Measurements from ENCODE around the gene CUTA. TPM values are rescaled to one million over a fixed set of nuclear protein-coding genes. Genes with fewer than 3 reads are reported as not detected.
A peak's percentile ranks its signal among the peaks of the same experiment; 100 is the strongest.

CUTA gene
- 100 to 1,000 TPM in 1 of 2 donors, 10 to 100 TPM in 1; 80.2 to 119 TPM for polyA plus RNA-seq

- Histone ChIP-seq H3K4me3 (ENCODE audit: low read depth in 1 of 2, low read length in 2 of 2) (peak within 1 kb of the TSS; percentile 56 to 62), H3K4me1 (ENCODE audit: control insufficient read depth in 2 of 2, insufficient read depth in 2 of 2, low read length in 1 of 2) (peaks cover 0 to 8% of the 10 kb centered on the region in 2 donors)
- WGBS, 2 donors, result 0% methylated on average over 51 of the region's 51 CpGs
These were observed at the start of gene CUTA for GRCh38 chr6:33417903-33418689. Gene CUTA, minus strand, starts transcription at chr6:33418107. Its CDS starts 107 bp downstream, at chr6:33418000.

DNA sequence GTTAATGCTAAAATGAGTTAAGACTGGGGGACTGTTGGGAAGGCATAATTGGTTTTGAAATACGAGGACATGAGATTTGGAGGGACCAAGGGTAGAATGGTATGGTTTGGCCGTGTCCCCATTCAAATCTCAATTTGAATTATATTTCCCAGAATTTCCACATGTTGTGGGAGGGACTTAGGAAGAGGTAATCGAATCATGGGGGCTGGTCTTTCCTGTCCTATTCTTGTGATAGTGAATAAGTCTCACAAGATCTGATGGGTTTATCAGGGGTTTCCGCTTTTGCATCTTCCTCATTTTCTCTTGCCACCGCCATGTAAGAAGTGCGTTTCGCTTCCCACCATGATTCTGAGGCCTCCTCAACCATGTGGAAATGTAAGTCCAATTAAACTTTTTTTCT, 49.2 kb upstream of the CUTA start:
- no peaks in the 10 kb centered on the region for H3K4me1 ChIP-seq (ENCODE audit: control insufficient read depth in 2 of 2, insufficient read depth in 2 of 2, low read length in 1 of 2)
- WGBS, 2 donors, result 73 to 78% methylated on average over 7 of the region's 7 CpGs
- H3K27me3 ChIP-seq (ENCODE audit: control insufficient read depth in 1 of 2, insufficient read depth in 2 of 2, low read length in 2 of 2), result no peaks in the 10 kb centered on the region
- no peaks in the 10 kb centered on the region for H3K9me3 ChIP-seq (ENCODE audit: control insufficient read depth in 2 of 2, insufficient read depth in 1 of 2, low read depth in 1 of 2, low read length in 1 of 2)
- no peak overlapping the region for H3K4me3 ChIP-seq (ENCODE audit: low read depth in 1 of 2, low read length in 2 of 2)
- no peak overlapping the region for H3K27ac ChIP-seq (ENCODE audit: low read depth in 2 of 2, low read length in 1 of 2)
- no peaks in the 10 kb centered on the region for H3K36me3 ChIP-seq (ENCODE audit: control insufficient read depth in 2 of 2, insufficient read depth in 2 of 2, low read length in 1 of 2)

More at GRCh38 chr6:33417903-33418689, at the start of gene CUTA:
- Histone ChIP-seq H3K27me3 (ENCODE audit: control insufficient read depth in 1 of 2, insufficient read depth in 2 of 2, low read length in 2 of 2) (no peaks in the 10 kb centered on the region), H3K36me3 (ENCODE audit: control insufficient read depth in 2 of 2, insufficient read depth in 2 of 2, low read length in 1 of 2) (peaks cover 5 to 21% of the 10 kb centered on the region in 2 donors), H3K27ac (ENCODE audit: low read depth in 2 of 2, low read length in 1 of 2) (peak within 1 kb of the TSS; percentile 93 to 94), H3K9me3 (ENCODE audit: control insufficient read depth in 2 of 2, insufficient read depth in 1 of 2, low read depth in 1 of 2, low read length in 1 of 2) (no peaks in the 10 kb centered on the region)

GRCh38 chr6:33466075-33466735, 48.3 kb upstream of the CUTA start:
- Histone ChIP-seq H3K36me3 (ENCODE audit: control insufficient read depth in 2 of 2, insufficient read depth in 2 of 2, low read length in 1 of 2) (no peaks in the 10 kb centered on the region), H3K4me1 (ENCODE audit: control insufficient read depth in 2 of 2, insufficient read depth in 2 of 2, low read length in 1 of 2) (no peaks in the 10 kb centered on the region), H3K27me3 (ENCODE audit: control insufficient read depth in 1 of 2, insufficient read depth in 2 of 2, low read length in 2 of 2) (no peaks in the 10 kb centered on the region), H3K27ac (ENCODE audit: low read depth in 2 of 2, low read length in 1 of 2) (no peak overlapping the region), H3K4me3 (ENCODE audit: low read depth in 1 of 2, low read length in 2 of 2) (no peak overlapping the region), H3K9me3 (ENCODE audit: control insufficient read depth in 2 of 2, insufficient read depth in 1 of 2, low read depth in 1 of 2, low read length in 1 of 2) (no peaks in the 10 kb centered on the region)
- 93 to 95% methylated on average over 4 of the region's 4 CpGs for WGBS, 2 donors

- Histone ChIP-seq H3K9me3 (ENCODE audit: control insufficient read depth in 2 of 2, insufficient read depth in 1 of 2, low read depth in 1 of 2, low read length in 1 of 2) (no peaks in the 10 kb centered on the region), H3K36me3 (ENCODE audit: control insufficient read depth in 2 of 2, insufficient read depth in 2 of 2, low read length in 1 of 2) (no peaks in the 10 kb centered on the region), H3K4me1 (ENCODE audit: control insufficient read depth in 2 of 2, insufficient read depth in 2 of 2, low read length in 1 of 2) (peaks cover 0 to 5% of the 10 kb centered on the region in 2 donors), H3K27ac (ENCODE audit: low read depth in 2 of 2, low read length in 1 of 2) (no peak overlapping the region), H3K4me3 (ENCODE audit: low read depth in 1 of 2, low read length in 2 of 2) (no peak overlapping the region), H3K27me3 (ENCODE audit: control insufficient read depth in 1 of 2, insufficient read depth in 2 of 2, low read length in 2 of 2) (no peaks in the 10 kb centered on the region)
- 94 to 97% methylated on average over 2 of the region's 2 CpGs for WGBS, 2 donors
These were observed 41.3 kb upstream of the CUTA start for GRCh38 chr6:33459226-33459625.

GRCh38 chr6:33458676-33459075, 40.8 kb upstream of the CUTA start:
- Histone ChIP-seq H3K4me3 (ENCODE audit: low read depth in 1 of 2, low read length in 2 of 2) (no peak overlapping the region), H3K4me1 (ENCODE audit: control insufficient read depth in 2 of 2, insufficient read depth in 2 of 2, low read length in 1 of 2) (peaks cover 0 to 5% of the 10 kb centered on the region in 2 donors), H3K27ac (ENCODE audit: low read depth in 2 of 2, low read length in 1 of 2) (no peak overlapping the region), H3K27me3 (ENCODE audit: control insufficient read depth in 1 of 2, insufficient read depth in 2 of 2, low read length in 2 of 2) (no peaks in the 10 kb centered on the region), H3K36me3 (ENCODE audit: control insufficient read depth in 2 of 2, insufficient read depth in 2 of 2, low read length in 1 of 2) (no peaks in the 10 kb centered on the region), H3K9me3 (ENCODE audit: control insufficient read depth in 2 of 2, insufficient read depth in 1 of 2, low read depth in 1 of 2, low read length in 1 of 2) (no peaks in the 10 kb centered on the region)
- 62 to 71% methylated on average over 3 of the region's 3 CpGs for WGBS, 2 donors

DNA sequence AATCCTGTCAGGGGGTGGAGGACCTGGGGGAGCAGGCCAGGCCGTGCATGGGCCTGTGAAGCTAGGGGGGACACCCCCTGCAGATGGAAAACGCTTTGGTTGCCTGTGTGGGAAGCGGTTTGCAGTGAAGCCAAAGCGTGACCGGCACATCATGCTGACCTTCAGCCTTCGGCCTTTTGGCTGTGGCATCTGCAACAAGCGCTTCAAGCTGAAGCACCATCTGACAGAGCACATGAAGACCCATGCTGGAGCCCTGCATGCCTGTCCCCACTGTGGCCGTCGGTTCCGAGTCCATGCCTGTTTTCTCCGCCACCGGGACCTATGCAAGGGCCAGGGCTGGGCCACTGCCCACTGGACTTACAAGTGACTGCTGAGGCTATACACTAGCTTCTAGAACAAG, 38.2 kb upstream of the CUTA start:
- no peak overlapping the region for H3K4me3 ChIP-seq (ENCODE audit: low read depth in 1 of 2, low read length in 2 of 2)
- peaks cover 4 to 5% of the 10 kb centered on the region in 2 donors for H3K4me1 ChIP-seq (ENCODE audit: control insufficient read depth in 2 of 2, insufficient read depth in 2 of 2, low read length in 1 of 2)
- H3K36me3 ChIP-seq (ENCODE audit: control insufficient read depth in 2 of 2, insufficient read depth in 2 of 2, low read length in 1 of 2), result no peaks in the 10 kb centered on the region
- H3K27me3 ChIP-seq (ENCODE audit: control insufficient read depth in 1 of 2, insufficient read depth in 2 of 2, low read length in 2 of 2), result no peaks in the 10 kb centered on the region
- H3K27ac ChIP-seq (ENCODE audit: low read depth in 2 of 2, low read length in 1 of 2), result no peak overlapping the region
- WGBS, 2 donors, result 95 to 100% methylated on average over 12 of the region's 12 CpGs
- H3K9me3 ChIP-seq (ENCODE audit: control insufficient read depth in 2 of 2, insufficient read depth in 1 of 2, low read depth in 1 of 2, low read length in 1 of 2), result no peaks in the 10 kb centered on the region

GRCh38 chr6:33455051-33455450, 37.1 kb upstream of the CUTA start:
- Histone ChIP-seq H3K27me3 (ENCODE audit: control insufficient read depth in 1 of 2, insufficient read depth in 2 of 2, low read length in 2 of 2) (no peaks in the 10 kb centered on the region), H3K36me3 (ENCODE audit: control insufficient read depth in 2 of 2, insufficient read depth in 2 of 2, low read length in 1 of 2) (no peaks in the 10 kb centered on the region), H3K9me3 (ENCODE audit: control insufficient read depth in 2 of 2, insufficient read depth in 1 of 2, low read depth in 1 of 2, low read length in 1 of 2) (no peaks in the 10 kb centered on the region), H3K27ac (ENCODE audit: low read depth in 2 of 2, low read length in 1 of 2) (no peak overlapping the region), H3K4me1 (ENCODE audit: control insufficient read depth in 2 of 2, insufficient read depth in 2 of 2, low read length in 1 of 2) (peaks cover 4 to 5% of the 10 kb centered on the region in 2 donors), H3K4me3 (ENCODE audit: low read depth in 1 of 2, low read length in 2 of 2) (peak overlapping the region; percentile 82 to 88)
- WGBS, 2 donors, result 41 to 45% methylated on average over 16 of the region's 16 CpGs

DNA sequence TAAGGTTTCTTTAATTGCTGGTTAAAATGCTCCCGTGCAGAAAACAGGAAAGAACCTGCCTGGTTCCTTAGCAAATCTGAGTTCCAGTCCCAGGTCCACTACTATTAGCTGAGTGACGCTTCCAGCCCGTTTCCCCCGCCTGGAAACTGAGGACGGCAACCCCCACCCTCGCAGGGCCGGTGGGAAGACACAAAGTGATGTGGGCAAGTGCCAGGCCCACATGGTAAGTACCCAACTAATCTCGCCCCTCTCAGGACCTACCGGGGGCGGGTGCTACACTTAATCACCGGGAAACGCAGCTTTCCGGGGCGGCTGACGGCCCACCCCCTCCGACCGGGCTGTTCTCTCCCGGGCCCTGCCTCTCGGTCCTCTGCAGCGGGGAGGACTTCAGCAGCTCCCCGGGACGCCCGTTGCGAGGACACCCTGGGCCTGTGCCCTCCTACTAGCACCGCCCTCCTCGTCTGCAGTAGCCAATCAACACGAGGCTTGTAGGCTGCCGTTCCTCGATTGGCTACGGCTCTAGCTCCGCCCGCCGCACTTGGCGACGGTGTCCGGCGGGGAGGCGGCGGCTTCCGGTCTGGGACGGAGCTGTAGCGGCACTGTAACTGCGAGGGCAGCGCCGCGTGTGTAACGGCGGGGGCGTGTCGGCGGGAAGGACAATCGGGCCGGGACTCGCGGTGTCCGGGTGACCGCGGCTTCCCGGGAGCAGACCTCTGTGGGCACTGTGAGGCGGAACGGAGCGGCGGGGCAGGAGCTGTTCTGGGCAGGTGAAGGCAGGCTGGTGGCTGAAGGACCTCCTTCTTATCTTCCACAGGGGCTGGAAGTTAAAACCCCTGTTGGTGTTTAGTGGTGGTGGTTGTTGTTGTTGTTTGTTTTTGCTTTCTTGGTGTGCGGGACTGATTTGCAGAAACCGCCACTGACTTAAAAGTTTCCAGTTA, 36.4 kb upstream of the CUTA start, which contains the start of gene ZBTB9:
Gene ZBTB9 (plus strand): TSS at position 568 of the 938 bp plus-strand sequence. CDS start 525 bp downstream, outside the sequence.
- Histone ChIP-seq H3K36me3 (ENCODE audit: control insufficient read depth in 2 of 2, insufficient read depth in 2 of 2, low read length in 1 of 2) (no peaks in the 10 kb centered on the region), H3K4me3 (ENCODE audit: low read depth in 1 of 2, low read length in 2 of 2) (peak within 1 kb of the TSS; percentile 82 to 88), H3K27me3 (ENCODE audit: control insufficient read depth in 1 of 2, insufficient read depth in 2 of 2, low read length in 2 of 2) (no peaks in the 10 kb centered on the region), H3K4me1 (ENCODE audit: control insufficient read depth in 2 of 2, insufficient read depth in 2 of 2, low read length in 1 of 2) (peaks cover 4 to 5% of the 10 kb centered on the region in 2 donors), H3K27ac (ENCODE audit: low read depth in 2 of 2, low read length in 1 of 2) (peak within 1 kb of the TSS; percentile 65 to 70), H3K9me3 (ENCODE audit: control insufficient read depth in 2 of 2, insufficient read depth in 1 of 2, low read depth in 1 of 2, low read length in 1 of 2) (no peaks in the 10 kb centered on the region)
- WGBS, 2 donors, result 0% methylated on average over 64 to 65 of the region's 65 CpGs

GRCh38 chr6:33453393-33454008, 35.6 kb upstream of the CUTA start:
- 3 to 5% methylated on average over 12 of the region's 12 CpGs for WGBS, 2 donors
- H3K27ac ChIP-seq (ENCODE audit: low read depth in 2 of 2, low read length in 1 of 2), result no peak overlapping the region
- H3K9me3 ChIP-seq (ENCODE audit: control insufficient read depth in 2 of 2, insufficient read depth in 1 of 2, low read depth in 1 of 2, low read length in 1 of 2), result no peaks in the 10 kb centered on the region
- H3K4me3 ChIP-seq (ENCODE audit: low read depth in 1 of 2, low read length in 2 of 2), result peak overlapping the region; percentile 74 to 82
- peaks cover 0 to 4% of the 10 kb centered on the region in 2 donors for H3K36me3 ChIP-seq (ENCODE audit: control insufficient read depth in 2 of 2, insufficient read depth in 2 of 2, low read length in 1 of 2)
- peaks cover 4 to 5% of the 10 kb centered on the region in 2 donors for H3K4me1 ChIP-seq (ENCODE audit: control insufficient read depth in 2 of 2, insufficient read depth in 2 of 2, low read length in 1 of 2)
- H3K27me3 ChIP-seq (ENCODE audit: control insufficient read depth in 1 of 2, insufficient read depth in 2 of 2, low read length in 2 of 2), result no peaks in the 10 kb centered on the region
